ENCODE results near the gene SH3PXD2B. TPM values are rescaled to one million over a fixed set of nuclear protein-coding genes. Genes with fewer than 3 reads are reported as not detected.
A peak's percentile ranks its signal among the peaks of the same experiment; 100 is the strongest.

The SH3PXD2B gene
- total and polyA plus RNA-seq, 2 of the 4 experiments (the other 2 are of a cell fraction), result 8.2 to 14.4 TPM

DNA sequence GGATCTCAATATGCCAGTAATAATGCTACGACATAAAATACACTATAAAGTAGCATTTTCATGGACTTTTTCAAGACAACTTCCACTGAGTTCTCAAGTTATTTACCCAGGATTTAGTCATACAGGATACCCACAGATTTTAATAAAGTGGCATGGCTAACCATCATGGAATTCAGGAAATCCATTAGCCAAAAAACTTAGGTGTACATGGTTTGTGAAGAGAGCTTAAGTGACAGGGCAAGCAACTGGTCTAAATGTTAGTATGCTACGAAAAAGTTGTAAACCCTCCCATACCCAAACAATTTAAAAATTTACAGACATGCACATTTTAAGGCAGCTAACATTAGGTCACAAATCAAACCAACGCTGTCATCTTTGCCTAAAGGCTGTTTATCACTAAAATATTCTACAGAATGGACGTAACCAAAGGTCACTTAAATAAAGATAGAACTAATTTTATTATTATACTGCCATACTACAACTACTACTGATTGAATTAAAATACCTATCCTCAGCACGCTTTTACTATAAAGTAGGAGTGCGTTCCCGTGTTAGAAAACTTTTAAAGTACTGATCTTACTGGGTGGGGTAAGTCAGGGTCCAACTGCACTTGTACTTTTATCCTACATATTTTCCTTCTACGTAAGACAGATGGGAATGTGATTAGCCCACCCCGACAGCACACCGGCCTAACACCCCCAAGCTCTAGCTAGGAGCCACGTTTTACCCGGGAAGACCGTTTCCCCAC is 171.9 kb downstream of the SH3PXD2B start (continued):
- TF ChIP-seq RAD21 (IDR thresholded peaks at IDR 0.05; ENCODE audit: low read length) (no peak), BHLHE40 (IDR thresholded peaks at IDR 0.05; ENCODE audit: low read depth, low read length) (no peak), RFX5 (IDR thresholded peaks at IDR 0.05; ENCODE audit: low read depth, low read length) (no peak)

DNA sequence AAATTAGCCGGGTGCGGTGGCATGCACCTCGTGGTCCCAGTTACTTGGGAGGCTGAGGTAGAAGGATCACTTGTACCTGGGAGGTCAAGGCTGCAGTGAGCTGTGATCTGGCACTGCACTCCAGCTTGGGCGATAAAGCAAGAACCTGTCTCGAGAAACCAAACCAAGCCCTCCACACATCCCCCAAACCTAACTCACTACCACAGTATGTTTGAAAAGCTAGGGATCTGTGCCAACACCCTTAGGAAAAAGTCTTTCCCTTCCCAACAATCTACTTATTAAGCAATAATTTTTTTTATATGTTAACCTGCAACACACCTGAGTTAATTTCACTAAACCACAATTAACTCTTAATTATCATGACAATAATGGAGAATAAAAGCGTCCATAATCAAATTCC is 173.0 kb downstream of the SH3PXD2B start:
- H3K9me1 ChIP-seq (ENCODE audit: insufficient read depth, low read length), result peaks cover 12% of the 10 kb centered on the region
- H2BK120ac ChIP-seq (ENCODE audit: low read depth, low read length), result no peak overlapping the region
- H4K91ac ChIP-seq (ENCODE audit: insufficient read depth, low read depth, low read length), result no peak overlapping the region
- WGBS, 2 experiments (ENCODE audit: extremely low coverage in 2 of 2, insufficient read length in 1 of 2), result no CpG with 5 or more reads among the region's 6 CpGs
- H3K56ac ChIP-seq (ENCODE audit: extremely low read depth, insufficient read depth, low read length), result no peak overlapping the region
- H3K27ac ChIP-seq (ENCODE audit: insufficient read depth, low read length), result peak overlapping the region; percentile 18; the same call in 1 of the 2 replicates
- H3K4me1 ChIP-seq (ENCODE audit: control insufficient read depth, insufficient read depth, low read length), result peaks cover 5% of the 10 kb centered on the region
- ChIA-PET POLR2A (ENCODE audit: unreplicated experiment) (no interaction called here), CTCF (no interaction called here)
- intact Hi-C loops (cut with micrococcal nuclease) (loop anchor here (5.0 kb wide), 3 partner anchors 74 to 659 kb away; no protein-coding TSS in a partner anchor), in situ Hi-C loops (cut with MboI; ENCODE audit: low sequenced_read_pairs) (loop anchor here (10.0 to 25.0 kb wide), 2 partner anchors 177 to 869 kb away; partner anchors contain the start of gene FGF18), dilution Hi-C loops (cut with HindIII; ENCODE audit: low sequenced_read_pairs, unreplicated experiment) (no loop called here)
- H3K18ac ChIP-seq (ENCODE audit: low read depth, low read length), result peak overlapping the region; percentile 38; the same call in 1 of the 2 replicates
- peak overlapping the region in 1 of 2 experiments; percentile 35; a peak in 1 of 4 replicates for H4K8ac ChIP-seq (ENCODE audit: low read depth in 2 of 2, low read length in 2 of 2)
- H3K4me2 ChIP-seq (ENCODE audit: low read depth, low read length), result peak overlapping the region; percentile 97
- H3K79me1 ChIP-seq (ENCODE audit: low read depth in 1 of 2, low read length in 2 of 2), result peaks cover 15 to 56% of the 10 kb centered on the region in 2 experiments
- H4K5ac ChIP-seq (ENCODE audit: low read depth, low read length), result no peak overlapping the region
- no peaks in the 10 kb centered on the region for H3K9me3 ChIP-seq (ENCODE audit: control insufficient read depth, insufficient read depth, low read length)
- no peak overlapping the region for H2AK9ac ChIP-seq (replicated peaks; ENCODE audit: low read depth, low read length, poor library complexity)
- peak overlapping the region; percentile 16; the same call in 1 of the 2 replicates for H3K4me3 ChIP-seq (ENCODE audit: insufficient read depth, low read depth, low read length)
- no peak overlapping the region for H3K9ac ChIP-seq (ENCODE audit: low read depth, low read length)
- H3K36me3 ChIP-seq (ENCODE audit: control insufficient read depth, insufficient read depth, low read length), result no peaks in the 10 kb centered on the region
- no peak overlapping the region for H3K4ac ChIP-seq (ENCODE audit: low read depth, low read length)
- no peak overlapping the region for H2AFZ ChIP-seq (replicated peaks; ENCODE audit: low read length, poor library complexity)
- H3K27me3 ChIP-seq (ENCODE audit: control insufficient read depth, insufficient read depth, low read length), result no peaks in the 10 kb centered on the region
- no peak overlapping the region for H2BK15ac ChIP-seq (ENCODE audit: low read depth, low read length)
- BruUV-seq (replicated peaks), result no TSS peak
- ATAC-seq (ENCODE audit: low read depth) (no peak), DNase-seq (no peak)
- no peak overlapping the region for H2BK5ac ChIP-seq (ENCODE audit: low read depth, low read length, poor library complexity, severe bottlenecking)
- H2AK5ac ChIP-seq (ENCODE audit: low read depth, low read length), result 0 out of 2 replicates have a peak overlapping the region, but pooled peaks have one; percentile 49
- no peak overlapping the region for H3K14ac ChIP-seq (replicated peaks; ENCODE audit: low read depth, low read length)
- H4K20me1 ChIP-seq (ENCODE audit: insufficient read depth, low read length), result peaks cover 66% of the 10 kb centered on the region
- peak overlapping the region; percentile 44 for H3K23ac ChIP-seq (ENCODE audit: low read depth, low read length)
- H2BK20ac ChIP-seq (ENCODE audit: low read depth, low read length), result no peak overlapping the region
- TF ChIP-seq, protein P1, sequence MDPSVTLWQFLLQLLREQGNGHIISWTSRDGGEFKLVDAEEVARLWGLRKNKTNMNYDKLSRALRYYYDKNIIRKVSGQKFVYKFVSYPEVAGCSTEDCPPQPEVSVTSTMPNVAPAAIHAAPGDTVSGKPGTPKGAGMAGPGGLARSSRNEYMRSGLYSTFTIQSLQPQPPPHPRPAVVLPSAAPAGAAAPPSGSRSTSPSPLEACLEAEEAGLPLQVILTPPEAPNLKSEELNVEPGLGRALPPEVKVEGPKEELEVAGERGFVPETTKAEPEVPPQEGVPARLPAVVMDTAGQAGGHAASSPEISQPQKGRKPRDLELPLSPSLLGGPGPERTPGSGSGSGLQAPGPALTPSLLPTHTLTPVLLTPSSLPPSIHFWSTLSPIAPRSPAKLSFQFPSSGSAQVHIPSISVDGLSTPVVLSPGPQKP (IDR thresholded peaks at IDR 0.05; ENCODE audit: borderline replicate concordance, low read depth, low read length), result no peak
- TF ChIP-seq MXI1 (IDR thresholded peaks at IDR 0.05; ENCODE audit: borderline replicate concordance, low read depth, low read length), result no peak
- TF ChIP-seq, protein P2, sequence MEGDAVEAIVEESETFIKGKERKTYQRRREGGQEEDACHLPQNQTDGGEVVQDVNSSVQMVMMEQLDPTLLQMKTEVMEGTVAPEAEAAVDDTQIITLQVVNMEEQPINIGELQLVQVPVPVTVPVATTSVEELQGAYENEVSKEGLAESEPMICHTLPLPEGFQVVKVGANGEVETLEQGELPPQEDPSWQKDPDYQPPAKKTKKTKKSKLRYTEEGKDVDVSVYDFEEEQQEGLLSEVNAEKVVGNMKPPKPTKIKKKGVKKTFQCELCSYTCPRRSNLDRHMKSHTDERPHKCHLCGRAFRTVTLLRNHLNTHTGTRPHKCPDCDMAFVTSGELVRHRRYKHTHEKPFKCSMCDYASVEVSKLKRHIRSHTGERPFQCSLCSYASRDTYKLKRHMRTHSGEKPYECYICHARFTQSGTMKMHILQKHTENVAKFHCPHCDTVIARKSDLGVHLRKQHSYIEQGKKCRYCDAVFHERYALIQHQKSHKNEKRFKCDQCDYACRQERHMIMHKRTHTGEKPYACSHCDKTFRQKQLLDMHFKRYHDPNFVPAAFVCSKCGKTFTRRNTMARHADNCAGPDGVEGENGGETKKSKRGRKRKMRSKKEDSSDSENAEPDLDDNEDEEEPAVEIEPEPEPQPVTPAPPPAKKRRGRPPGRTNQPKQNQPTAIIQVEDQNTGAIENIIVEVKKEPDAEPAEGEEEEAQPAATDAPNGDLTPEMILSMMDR (conservative IDR thresholded peaks at IDR 0.05; ENCODE audit: low read depth, low read length), result no peak
- TF ChIP-seq CEBPB (IDR thresholded peaks at IDR 0.05; ENCODE audit: low read depth, low read length), result no peak
- no peak for TF ChIP-seq BHLHE40 (IDR thresholded peaks at IDR 0.05; ENCODE audit: low read depth, low read length)
- TF ChIP-seq MAZ (IDR thresholded peaks at IDR 0.05; ENCODE audit: borderline replicate concordance, low read depth, low read length), result no peak
- TF ChIP-seq, protein P3, sequence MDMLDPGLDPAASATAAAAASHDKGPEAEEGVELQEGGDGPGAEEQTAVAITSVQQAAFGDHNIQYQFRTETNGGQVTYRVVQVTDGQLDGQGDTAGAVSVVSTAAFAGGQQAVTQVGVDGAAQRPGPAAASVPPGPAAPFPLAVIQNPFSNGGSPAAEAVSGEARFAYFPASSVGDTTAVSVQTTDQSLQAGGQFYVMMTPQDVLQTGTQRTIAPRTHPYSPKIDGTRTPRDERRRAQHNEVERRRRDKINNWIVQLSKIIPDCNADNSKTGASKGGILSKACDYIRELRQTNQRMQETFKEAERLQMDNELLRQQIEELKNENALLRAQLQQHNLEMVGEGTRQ (IDR thresholded peaks at IDR 0.05; ENCODE audit: low read depth, low read length), result no peak
- no peak for TF ChIP-seq POLR2A (IDR thresholded peaks at IDR 0.05; ENCODE audit: low read depth, low read length)
- TF ChIP-seq RAD21 (IDR thresholded peaks at IDR 0.05; ENCODE audit: low read length), result no peak
- TF ChIP-seq SMC3 (IDR thresholded peaks at IDR 0.05; ENCODE audit: low read depth, low read length), result no peak
- TF ChIP-seq NFE2L2 (IDR thresholded peaks at IDR 0.05; ENCODE audit: low read depth, low read length), result no peak

Measured in IMR-90 (cell line).